Head of caudate nucleus (tissue), 42 donors: ENCODE results near the gene GYPC.
"Not testable (repeated sequence)": the region's sequence is repeated elsewhere in the genome, so short reads cannot be mapped to it uniquely, and the experiment has no call there.

ENCODE experiments used
- DNase-seq, 42 donors: peaks; one replicate each; pipeline versions ENCODE4 v3.0.0 to v3.0.0-alpha.2; 2020 to 2021; ENCODE audit warnings: mixed read lengths in 7 of 42
- intact Hi-C: fragments of 100-400 bp; cut with DNase I; formaldehyde crosslinking; loops from one replicate; pipeline ENCODE4 v1.15.0; 2022

Gene GYPC

GRCh38 chr2:126647714-126648344, 8.1 kb upstream of the GYPC start:
- not testable (repeated sequence) for DNase-seq

GRCh38 chr2:126648345-126648786, 7.6 kb upstream of the GYPC start:
- DNase-seq, intact Hi-C loops: not testable (repeated sequence)

More at GRCh38 chr2:126647714-126648344, 8.1 kb upstream of the GYPC start:
- intact Hi-C loops, result not testable (repeated sequence)

GRCh38 chr2:126649101-126649500, 6.9 kb upstream of the GYPC start:
- no peak for DNase-seq
- intact Hi-C loops, result no loop called here

GRCh38 chr2:126650994-126651393, 5.0 kb upstream of the GYPC start:
- peak in 1 of 42 donors; percentile 20 for DNase-seq
- intact Hi-C loops, result no loop called here

- no peak for DNase-seq
- intact Hi-C loops, result no loop called here
Observed at GRCh38 chr2:126652323-126652891, 3.6 kb upstream of the GYPC start.

GRCh38 chr2:126653109-126653508, 2.8 kb upstream of the GYPC start:
- peak in 2 of 42 donors; percentile 13 to 32 for DNase-seq
- intact Hi-C loops, result no loop called here

GRCh38 chr2:126653761-126654160, 2.2 kb upstream of the GYPC start:
- peak in 1 of 42 donors; percentile 14 for DNase-seq
- intact Hi-C loops, result no loop called here

GRCh38 chr2:126655051-126655450, 907 bp upstream of the GYPC start:
- DNase-seq, result peak in 4 of 42 donors; percentile 13 to 38 (median 35)
- intact Hi-C loops, result no loop called here

GRCh38 chr2:126656431-126657147, 631 bp downstream of the GYPC start:
- DNase-seq, result peak in 8 of 42 donors; percentile 23 to 49 (median 37)
- intact Hi-C loops, result no loop called here

GRCh38 chr2:126657148-126657635, 1.2 kb downstream of the GYPC start:
- DNase-seq, result peak in 7 of 42 donors; percentile 24 to 46 (median 31)
- intact Hi-C loops, result no loop called here

- DNase-seq, result peak in 11 of 42 donors; percentile 16 to 66 (median 40)
- intact Hi-C loops, result no loop called here
Observed at GRCh38 chr2:126657636-126658318, 1.8 kb downstream of the GYPC start.

GRCh38 chr2:126658319-126658904, 2.5 kb downstream of the GYPC start:
- intact Hi-C loops, result no loop called here

GRCh38 chr2:126658905-126659561, 3.1 kb downstream of the GYPC start:
- DNase-seq, result peak in 2 of 42 donors; percentile 33 to 38
- intact Hi-C loops, result no loop called here

More at GRCh38 chr2:126658319-126658904, 2.5 kb downstream of the GYPC start:
- DNase-seq, result no peak

GRCh38 chr2:126659562-126660467, 3.9 kb downstream of the GYPC start:
- peak in 1 of 42 donors; percentile 35 for DNase-seq
- intact Hi-C loops, result no loop called here

- intact Hi-C loops, result no loop called here
- DNase-seq, result peak in 1 of 42 donors; percentile 11
Observed at GRCh38 chr2:126660971-126661370, 5.0 kb downstream of the GYPC start.

GRCh38 chr2:126661702-126662500, 5.9 kb downstream of the GYPC start:
- intact Hi-C loops, result no loop called here
- no peak for DNase-seq

GRCh38 chr2:126662621-126663020, 6.7 kb downstream of the GYPC start:
- DNase-seq, result no peak
- intact Hi-C loops, result no loop called here
